Body of pancreas (tissue), 4 donors: ENCODE data around the gene PRSS1.
"Not testable (repeated sequence)": the region's sequence is repeated elsewhere in the genome, so short reads cannot be mapped to it uniquely, and the experiment has no call there.

Experiments used
- CTCF ChIP-seq, 7 experiments: fragments of 450-650 bp in 4 of 7; fragments of 200-600 bp in 3 of 7; sonication (generic) in 3 of 7; IDR thresholded peaks; one replicate each; pipeline ENCODE4 v1.5.1; 2016 to 2019; ENCODE audit warnings: antibody characterized with exemption in 7 of 7
- POLR2A ChIP-seq, 3 donors: fragments of 450-650 bp; IDR thresholded peaks; one replicate each; pipeline ENCODE4 v1.6.1; 2016; ENCODE audit warnings: antibody characterized with exemption in 3 of 3, mild to moderate bottlenecking in 2 of 3

GRCh38 chr7:142741932-142742331 lies 7.3 kb upstream of the PRSS1 start:
- TF ChIP-seq CTCF (IDR thresholded peaks at IDR 0.05): not testable (repeated sequence)
- TF ChIP-seq POLR2A (IDR thresholded peaks at IDR 0.05): peak in 2 of 3 donors; percentile 57 to 74
